Measurements from ENCODE around the gene NDC80.

- TF ChIP-seq ZNF274 (IDR thresholded peaks at IDR 0.05; ENCODE audit: low read length) (no peak), ZNF274 (tag by site-specific recombination; IDR thresholded peaks at IDR 0.05; ENCODE audit: borderline replicate concordance) (no peak), CTCF (tag by site-specific recombination; IDR thresholded peaks at IDR 0.05) (no peak), ZNF138 (tag by site-specific recombination; IDR thresholded peaks at IDR 0.05; ENCODE audit: borderline replicate concordance) (no peak), ZNF530 (tag by site-specific recombination; IDR thresholded peaks at IDR 0.05; ENCODE audit: low read depth) (no peak), SALL2 (tag by site-specific recombination; IDR thresholded peaks at IDR 0.05; ENCODE audit: borderline replicate concordance) (no peak)
These were observed 1.8 kb upstream of the NDC80 start for GRCh38 chr18:2569338-2570207.
